Right ventricle myocardium inferior (tissue), 1 donor: ENCODE data around the gene SUFU. TPM values are rescaled to one million over a fixed set of nuclear protein-coding genes. Genes with fewer than 3 reads are reported as not detected.
A peak's percentile ranks its signal among the peaks of the same experiment; 100 is the strongest.

ENCODE experiments used
- ATAC-seq: fragments of 200-7000 bp; cut with Tn5 transposase; one replicate; pipeline ENCODE4 v1.9.1; 2020; ENCODE audit warnings: mild to moderate bottlenecking, moderate library complexity
- DNase-seq: peaks from one replicate; pipeline ENCODE4 v3.0.0; 2021; ENCODE audit errors: missing footprints
- intact Hi-C: fragments of 100-400 bp; cut with DNase I; formaldehyde crosslinking; loops from one replicate; pipeline ENCODE4 v1.11.0; 2022
- total RNA-seq: library from RNA; stranded (reverse); fragmentation: NEBNext Ultra II Directional; extraction: Animal tissue kit (Norgen Biotek cat#: 25700); gene quantifications from one replicate; pipeline ENCODE4 v1.2.1, GENCODE V29; 2021
- donor health status: DM: no; HTN: yes; CAD: no; lungs with severe emphysema.

Gene SUFU
- total RNA-seq, 1 donor from 2014 or later: 7.8 TPM

- intact Hi-C loops: loop anchor here (10.0 kb wide), 1 partner anchor 133 kb away; no protein-coding TSS in a partner anchor
- no peak for DNase-seq
- ATAC-seq: no peak
These were observed 137.6 kb downstream of the SUFU start for GRCh38 chr10:102641402-102641801.

DNA sequence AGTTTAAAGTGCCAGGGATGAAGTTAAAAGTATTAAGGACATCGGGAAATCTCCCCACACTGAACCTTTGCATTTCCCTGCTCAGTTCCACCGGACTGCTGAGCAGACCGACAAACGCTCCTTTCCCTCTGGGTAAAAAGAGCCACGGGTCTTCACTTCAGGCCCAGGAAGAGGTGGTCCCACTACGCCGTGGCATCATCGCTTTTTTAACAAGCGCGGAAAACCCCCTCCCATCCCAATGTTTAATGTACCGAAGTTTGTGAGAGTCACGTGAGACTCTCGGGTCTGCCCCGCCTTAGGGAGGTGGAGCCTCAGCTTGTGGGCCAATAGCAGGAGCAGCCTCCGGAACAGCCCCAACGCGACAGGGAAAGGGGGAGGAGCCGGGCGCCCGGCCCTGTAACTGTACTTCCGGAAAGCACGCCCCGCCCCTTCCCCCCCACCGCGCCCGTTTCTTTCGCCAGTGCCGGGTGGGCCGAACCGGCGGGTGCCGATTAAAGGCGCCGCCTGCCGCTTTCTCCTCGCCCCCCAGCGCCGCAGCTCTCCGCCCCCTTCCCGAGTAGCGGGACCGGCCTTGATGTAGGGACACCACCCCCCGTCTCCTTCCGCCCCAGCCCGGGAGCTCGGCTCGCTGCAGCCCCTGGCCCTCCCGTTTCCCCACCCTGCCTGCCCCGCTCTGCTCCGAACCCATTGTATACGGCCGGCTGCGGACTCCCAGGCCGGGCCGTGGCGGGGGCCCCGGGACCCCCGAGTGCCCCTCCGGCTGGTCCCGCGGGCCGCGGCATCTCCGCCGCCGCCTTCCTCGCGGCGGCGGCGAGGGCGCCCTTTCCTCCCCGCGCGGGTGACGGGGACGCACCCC lies 138.3 kb downstream of the SUFU start:
- intact Hi-C loops: loop anchor here (2.0 to 10.0 kb wide), 4 partner anchors 21 to 139 kb away; partner anchors contain the start of genes ACTR1A and SUFU
- peak; percentile 77 for ATAC-seq
- peak; percentile 99 for DNase-seq

- peak; percentile 2 for ATAC-seq
- intact Hi-C loops: loop anchor here (2.0 to 10.0 kb wide), 4 partner anchors 22 to 140 kb away; partner anchors contain the start of genes ACTR1A and SUFU
These were observed 139.1 kb downstream of the SUFU start for GRCh38 chr10:102642736-102643335.

GRCh38 chr10:102643336-102644065 lies 139.7 kb downstream of the SUFU start:
- peak; percentile 84 for DNase-seq
- ATAC-seq: peak; percentile 17
- intact Hi-C loops: loop anchor here (2.0 to 10.0 kb wide), 5 partner anchors 23 to 141 kb away; partner anchors contain the start of genes ACTR1A and SUFU

More at GRCh38 chr10:102642736-102643335, 139.1 kb downstream of the SUFU start:
- peak; percentile 85 for DNase-seq

DNA sequence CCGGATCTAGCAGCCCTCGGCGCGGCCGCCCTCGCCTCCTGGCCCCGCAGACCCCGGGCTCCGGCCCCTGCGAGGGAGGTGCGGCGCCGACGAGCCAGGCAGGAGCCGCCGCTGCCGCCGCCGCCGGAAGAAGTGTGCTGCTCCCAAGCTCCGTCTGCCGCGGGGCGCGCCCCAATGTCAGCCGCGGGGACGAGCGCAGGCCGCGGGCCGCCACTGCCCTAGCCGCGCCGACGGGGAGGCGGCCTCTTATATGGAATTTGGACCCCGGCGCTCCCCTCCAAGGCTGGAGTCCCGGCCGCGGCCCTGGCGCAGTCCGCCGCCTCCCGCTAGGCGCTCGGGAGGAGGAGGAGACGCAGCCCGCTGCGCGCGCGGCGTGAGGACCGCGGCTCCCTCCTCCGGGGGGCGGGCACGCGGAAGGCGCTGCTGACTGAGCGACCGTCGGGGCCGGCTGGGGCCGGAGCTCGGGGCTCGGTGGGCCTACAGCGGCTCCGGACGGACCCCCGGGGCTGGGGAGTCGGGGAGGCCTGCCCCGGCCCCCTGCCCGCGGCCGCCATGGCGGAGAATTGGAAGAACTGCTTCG lies 140.4 kb downstream of the SUFU start, which contains the start of gene TRIM8:
TSS of gene TRIM8 (plus strand) at position 414 of the 580 bp plus-strand sequence. CDS start at position 553, 139 bp downstream.
- DNase-seq: peak; percentile 84
- no peak for ATAC-seq
- intact Hi-C loops: loop anchor here (2.0 to 10.0 kb wide), 2 partner anchors 47 to 131 kb away; no protein-coding TSS in a partner anchor

GRCh38 chr10:102644646-102645387 lies 141.0 kb downstream of the SUFU start:
- intact Hi-C loops: loop anchor here (2.0 to 10.0 kb wide), 2 partner anchors 48 to 130 kb away; no protein-coding TSS in a partner anchor
- peak; percentile 14 for ATAC-seq

GRCh38 chr10:102645388-102645740 lies 141.6 kb downstream of the SUFU start:
- peak; percentile 91 for DNase-seq
- intact Hi-C loops: loop anchor here (2.0 to 10.0 kb wide), 2 partner anchors 49 to 129 kb away; no protein-coding TSS in a partner anchor
- ATAC-seq: peak; percentile 4

More at GRCh38 chr10:102644646-102645387, 141.0 kb downstream of the SUFU start:
- peak; percentile 94 for DNase-seq

DNA sequence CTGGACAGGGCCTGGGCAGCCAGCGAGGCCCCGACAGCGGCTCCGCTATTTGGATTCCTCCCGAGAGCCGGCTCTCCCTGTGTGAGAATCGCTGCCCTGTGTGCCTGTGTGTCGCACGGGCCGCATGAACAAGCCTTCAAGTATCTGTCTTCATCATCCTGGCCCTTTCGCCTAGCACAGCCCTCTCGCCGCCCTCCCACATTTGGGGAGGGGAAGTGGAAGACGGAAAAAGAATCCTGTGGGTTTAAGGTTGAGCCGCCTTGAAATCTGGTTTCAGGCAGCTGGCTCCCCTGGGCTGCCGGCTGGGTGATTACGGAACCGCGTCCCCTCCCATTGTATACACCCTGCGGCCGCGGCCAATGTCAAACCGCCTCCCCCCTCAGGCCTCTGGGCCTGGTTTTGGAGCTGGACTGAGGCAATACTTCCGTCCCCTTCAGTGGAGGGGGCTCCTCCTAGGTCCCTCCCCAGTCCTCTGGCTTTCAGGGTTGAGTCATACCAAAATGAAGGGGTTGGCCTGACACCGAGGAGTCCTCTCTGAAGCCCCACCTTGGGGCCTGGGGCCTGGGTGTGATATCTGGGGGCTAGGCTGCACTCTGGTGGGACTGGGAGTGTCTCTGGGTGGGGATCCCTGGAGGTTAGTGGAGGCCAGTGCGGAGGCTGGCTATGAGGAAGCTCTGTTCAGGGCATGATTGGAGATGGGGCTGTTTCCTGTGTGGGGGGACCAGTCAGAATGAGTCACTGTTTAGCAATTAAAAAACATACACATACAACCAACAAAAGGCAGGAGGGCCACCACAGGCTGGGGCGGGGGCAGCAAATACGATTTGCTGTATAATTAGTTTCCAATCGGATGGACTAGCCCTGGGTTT lies 142.2 kb downstream of the SUFU start:
- intact Hi-C loops: loop anchor here (1.0 to 10.0 kb wide), 3 partner anchors 26 to 129 kb away; no protein-coding TSS in a partner anchor
- ATAC-seq: peak; percentile 64

GRCh38 chr10:102646610-102647442 lies 143.1 kb downstream of the SUFU start:
- DNase-seq: no peak
- peak; percentile 2 for ATAC-seq
- intact Hi-C loops: loop anchor here (1.0 to 10.0 kb wide), 2 partner anchors 25 to 128 kb away; no protein-coding TSS in a partner anchor

More for the DNA sequence above, 142.2 kb downstream of the SUFU start:
- DNase-seq: peak; percentile 94

DNA sequence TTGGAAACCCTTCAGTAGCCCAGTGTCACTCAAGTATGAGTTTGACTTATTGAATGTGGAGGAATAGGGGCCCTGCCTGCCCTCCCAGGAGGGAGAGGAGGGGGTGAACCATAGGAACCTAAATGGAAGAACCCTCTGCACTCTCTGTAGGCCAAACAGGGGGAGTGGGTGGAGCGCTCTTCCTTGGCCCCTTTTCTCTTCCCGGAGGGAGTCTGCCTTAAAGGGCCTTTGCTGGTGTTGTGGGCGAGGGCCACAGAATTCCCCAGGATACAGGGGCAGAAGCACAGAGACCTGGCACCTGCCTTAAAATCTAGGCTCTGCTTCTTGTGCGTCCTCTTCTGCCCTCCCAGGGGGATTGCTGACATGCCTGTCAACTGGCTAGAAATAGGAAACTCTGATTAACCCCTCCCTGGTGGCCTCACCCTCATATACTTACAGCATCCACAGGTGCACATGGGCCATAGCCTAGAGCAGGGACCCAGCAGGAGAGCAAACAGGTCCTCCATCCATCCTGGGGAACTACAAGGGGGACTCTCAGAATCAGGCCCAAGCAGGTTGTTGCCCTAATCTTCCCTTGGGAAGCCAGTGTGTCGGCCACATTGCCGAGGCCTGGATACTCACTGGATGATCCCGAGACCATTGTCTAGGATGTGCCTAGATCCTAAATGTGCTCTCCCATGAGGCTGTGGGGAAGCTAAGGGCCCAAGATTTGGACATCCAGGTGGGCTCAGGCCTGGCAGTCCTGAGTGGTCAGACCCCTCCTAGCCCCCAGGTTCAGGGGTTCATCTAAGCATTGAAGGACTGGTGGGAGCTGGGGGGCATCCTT lies 143.9 kb downstream of the SUFU start:
- DNase-seq (no peak), ATAC-seq (no peak)
- intact Hi-C loops: loop anchor here (10.0 kb wide), 1 partner anchor 127 kb away; no protein-coding TSS in a partner anchor

GRCh38 chr10:102648269-102648888 lies 144.6 kb downstream of the SUFU start:
- intact Hi-C loops: loop anchor here (10.0 kb wide), 1 partner anchor 126 kb away; no protein-coding TSS in a partner anchor
- DNase-seq (no peak), ATAC-seq (no peak)

- ATAC-seq (no peak), DNase-seq (no peak)
- intact Hi-C loops: loop anchor here (10.0 kb wide), 1 partner anchor 126 kb away; no protein-coding TSS in a partner anchor
These were observed 145.4 kb downstream of the SUFU start for GRCh38 chr10:102648889-102649796.
